Measurements from ENCODE around the gene COL5A1. TPM values are rescaled to one million over a fixed set of nuclear protein-coding genes. Genes with fewer than 3 reads are reported as not detected.

Gene COL5A1
- total RNA-seq, 1 experiment from 2014 or later = 10.6 TPM

- Histone ChIP-seq H2AFZ (ENCODE audit: low read length) (no peak overlapping the region), H3K79me2 (ENCODE audit: low read length) (no peaks in the 10 kb centered on the region), H3K9ac (ENCODE audit: low read length) (no peak overlapping the region), H3K9me2 (replicated peaks; ENCODE audit: low read length) (no peaks in the 10 kb centered on the region), H3K4me1 (ENCODE audit: insufficient read depth, low read length) (no peaks in the 10 kb centered on the region), H4K20me1 (ENCODE audit: low read length) (no peaks in the 10 kb centered on the region), H3K27me3 (ENCODE audit: low read length) (no peaks in the 10 kb centered on the region), H3K4me2 (ENCODE audit: low read length) (no peak overlapping the region), H3F3A (ENCODE audit: low read length, unreplicated experiment) (no peaks in the 10 kb centered on the region), H3K36me3 (ENCODE audit: low read depth, low read length) (no peaks in the 10 kb centered on the region), H3K9me3 (ENCODE audit: low read length) (no peaks in the 10 kb centered on the region), H3K4me3 (ENCODE audit: low read length) (no peak overlapping the region), H3K27ac (ENCODE audit: low read length) (no peak overlapping the region)
- ChIA-PET POLR2A (ENCODE audit: unreplicated experiment) (no interaction called here), CTCF (no interaction called here)
- TF ChIP-seq EZH2 (IDR thresholded peaks at IDR 0.05; ENCODE audit: low read length, unreplicated experiment) = no peak
- TF ChIP-seq EZH2phosphoT487 (IDR thresholded peaks at IDR 0.05; ENCODE audit: borderline replicate concordance, low read length) = no peak
- no peak for TF ChIP-seq CTCF (conservative IDR thresholded peaks at IDR 0.05; ENCODE audit: low read depth, low read length)
- BruUV-seq (replicated peaks) = no TSS peak
- intact Hi-C loops (cut with micrococcal nuclease) = no loop called here
- DNase-seq (no peak), ATAC-seq (no peak)
Observed at GRCh38 chr9:134832471-134832870, 190.9 kb downstream of the COL5A1 start.

GRCh38 chr9:134833294-134833880 is 191.8 kb downstream of the COL5A1 start:
- no peak overlapping the region for H2AFZ ChIP-seq (ENCODE audit: low read length)
- H3K27me3 ChIP-seq (ENCODE audit: low read length) = no peaks in the 10 kb centered on the region
- ChIA-PET POLR2A (ENCODE audit: unreplicated experiment) (no interaction called here), CTCF (no interaction called here)
- H3K4me1 ChIP-seq (ENCODE audit: insufficient read depth, low read length) = no peaks in the 10 kb centered on the region
- H3F3A ChIP-seq (ENCODE audit: low read length, unreplicated experiment) = no peaks in the 10 kb centered on the region
- no peaks in the 10 kb centered on the region for H3K9me2 ChIP-seq (replicated peaks; ENCODE audit: low read length)
- ATAC-seq = no peak
- H3K4me3 ChIP-seq (ENCODE audit: low read length) = no peak overlapping the region
- TF ChIP-seq EZH2 (IDR thresholded peaks at IDR 0.05; ENCODE audit: low read length, unreplicated experiment) = no peak
- no peak for TF ChIP-seq CTCF (conservative IDR thresholded peaks at IDR 0.05; ENCODE audit: low read depth, low read length)
- no peak for TF ChIP-seq EZH2phosphoT487 (IDR thresholded peaks at IDR 0.05; ENCODE audit: borderline replicate concordance, low read length)
- H3K27ac ChIP-seq (ENCODE audit: low read length) = no peak overlapping the region
- no peak for DNase-seq
- no peaks in the 10 kb centered on the region for H3K79me2 ChIP-seq (ENCODE audit: low read length)
- H3K36me3 ChIP-seq (ENCODE audit: low read depth, low read length) = no peaks in the 10 kb centered on the region
- intact Hi-C loops (cut with micrococcal nuclease) = no loop called here
- H4K20me1 ChIP-seq (ENCODE audit: low read length) = no peaks in the 10 kb centered on the region
- H3K9me3 ChIP-seq (ENCODE audit: low read length) = no peaks in the 10 kb centered on the region
- H3K9ac ChIP-seq (ENCODE audit: low read length) = no peak overlapping the region
- H3K4me2 ChIP-seq (ENCODE audit: low read length) = no peak overlapping the region
- BruUV-seq (replicated peaks) = no TSS peak

GRCh38 chr9:134834217-134834956 is 192.8 kb downstream of the COL5A1 start:
- no peak for ATAC-seq
- DNase-seq = no peak
- Histone ChIP-seq H3K36me3 (ENCODE audit: low read depth, low read length) (no peaks in the 10 kb centered on the region), H4K20me1 (ENCODE audit: low read length) (no peaks in the 10 kb centered on the region), H3K4me3 (ENCODE audit: low read length) (no peak overlapping the region), H2AFZ (ENCODE audit: low read length) (no peak overlapping the region), H3K4me1 (ENCODE audit: insufficient read depth, low read length) (no peaks in the 10 kb centered on the region), H3K79me2 (ENCODE audit: low read length) (no peaks in the 10 kb centered on the region), H3K9ac (ENCODE audit: low read length) (no peak overlapping the region), H3K9me3 (ENCODE audit: low read length) (no peaks in the 10 kb centered on the region), H3K27ac (ENCODE audit: low read length) (no peak overlapping the region), H3K4me2 (ENCODE audit: low read length) (no peak overlapping the region), H3K27me3 (ENCODE audit: low read length) (no peaks in the 10 kb centered on the region), H3K9me2 (replicated peaks; ENCODE audit: low read length) (no peaks in the 10 kb centered on the region), H3F3A (ENCODE audit: low read length, unreplicated experiment) (no peaks in the 10 kb centered on the region)
- CTCF ChIA-PET = no interaction called here
- intact Hi-C loops (cut with micrococcal nuclease) = no loop called here
- POLR2A ChIA-PET (ENCODE audit: unreplicated experiment) = no interaction called here
- BruUV-seq (replicated peaks) = no TSS peak
- TF ChIP-seq CTCF (conservative IDR thresholded peaks at IDR 0.05; ENCODE audit: low read depth, low read length) (no peak), EZH2 (IDR thresholded peaks at IDR 0.05; ENCODE audit: low read length, unreplicated experiment) (no peak), EZH2phosphoT487 (IDR thresholded peaks at IDR 0.05; ENCODE audit: borderline replicate concordance, low read length) (no peak)
